GM12891 (cell line): ENCODE data around the gene RFWD3.
"Not testable (repeated sequence)": the region's sequence is repeated elsewhere in the genome, so short reads cannot be mapped to it uniquely, and the experiment has no call there.

Experiments used
- POLR2A ChIP-seq: IDR thresholded peaks from 2 replicates; pipeline ENCODE4 v1.6.1; 2011; ENCODE audit warnings: low read depth, low read length, control low read depth
- POU2F2 ChIP-seq: IDR thresholded peaks from 2 replicates; pipeline ENCODE4 v1.6.1; 2011; ENCODE audit warnings: low read depth, mild to moderate bottlenecking, control low read depth, low read length, moderate library complexity
- SPI1 ChIP-seq: IDR thresholded peaks from 2 replicates; pipeline ENCODE4 v1.6.1; 2011; ENCODE audit warnings: low read depth, low read length, control low read depth
- TAF1 ChIP-seq: IDR thresholded peaks from 2 replicates; pipeline ENCODE4 v1.6.1; 2011; ENCODE audit warnings: low read depth, low read length, control low read depth

- not testable (repeated sequence) for TF ChIP-seq TAF1, POU2F2, SPI1, POLR2A
These were observed 13.8 kb downstream of the RFWD3 start for GRCh38 chr16:74652883-74653282.
